Measurements from ENCODE around the gene EHBP1L1. TPM values are rescaled to one million over a fixed set of nuclear protein-coding genes. Genes with fewer than 3 reads are reported as not detected.

Gene EHBP1L1
- total RNA-seq, 1 donor from 2014 or later, result 57.3 TPM

- peak; percentile 2 for ATAC-seq
- intact Hi-C loops (cut with micrococcal nuclease), result no loop called here
- peak; percentile 58 for DNase-seq
Observed at GRCh38 chr11:65639623-65640482, 64.0 kb downstream of the EHBP1L1 start.

DNA sequence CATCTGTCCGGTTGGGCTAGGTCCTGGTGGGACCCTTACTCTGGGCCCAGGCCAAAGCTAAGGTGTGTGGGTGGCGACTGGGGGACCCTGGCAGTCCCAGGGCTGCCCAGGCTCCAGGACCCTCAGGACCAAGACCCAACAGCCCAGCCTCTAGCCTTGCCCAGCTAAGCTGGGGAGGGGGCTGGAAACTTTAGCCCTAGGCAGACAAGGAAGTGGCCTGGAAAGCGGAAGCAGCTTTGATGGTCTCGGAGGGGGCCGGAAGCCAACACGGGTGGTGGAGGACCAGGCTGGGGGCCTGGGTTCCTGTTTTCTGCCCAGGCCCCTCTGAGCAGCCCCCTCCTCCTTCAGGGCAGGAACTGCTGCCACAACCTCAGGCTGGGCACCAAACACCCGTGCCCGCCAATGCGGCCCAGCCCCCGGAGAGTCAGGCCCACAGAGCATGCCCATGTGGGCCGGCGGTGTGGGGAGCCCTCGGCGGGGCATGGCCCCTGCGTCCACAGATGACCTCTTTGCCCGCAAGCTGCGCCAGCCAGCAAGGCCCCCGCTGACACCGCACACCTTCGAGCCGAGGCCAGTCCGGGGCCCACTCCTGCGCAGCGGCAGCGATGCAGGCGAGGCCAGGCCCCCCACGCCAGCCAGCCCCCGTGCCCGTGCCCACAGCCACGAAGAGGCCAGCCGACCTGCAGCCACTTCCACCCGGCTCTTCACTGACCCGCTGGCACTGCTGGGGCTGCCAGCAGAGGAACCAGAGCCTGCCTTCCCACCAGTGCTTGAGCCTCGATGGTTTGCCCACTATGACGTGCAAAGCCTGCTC is 64.8 kb downstream of the EHBP1L1 start:
- DNase-seq, result peak; percentile 68
- intact Hi-C loops (cut with micrococcal nuclease), result no loop called here
- ATAC-seq, result peak; percentile 4

DNA sequence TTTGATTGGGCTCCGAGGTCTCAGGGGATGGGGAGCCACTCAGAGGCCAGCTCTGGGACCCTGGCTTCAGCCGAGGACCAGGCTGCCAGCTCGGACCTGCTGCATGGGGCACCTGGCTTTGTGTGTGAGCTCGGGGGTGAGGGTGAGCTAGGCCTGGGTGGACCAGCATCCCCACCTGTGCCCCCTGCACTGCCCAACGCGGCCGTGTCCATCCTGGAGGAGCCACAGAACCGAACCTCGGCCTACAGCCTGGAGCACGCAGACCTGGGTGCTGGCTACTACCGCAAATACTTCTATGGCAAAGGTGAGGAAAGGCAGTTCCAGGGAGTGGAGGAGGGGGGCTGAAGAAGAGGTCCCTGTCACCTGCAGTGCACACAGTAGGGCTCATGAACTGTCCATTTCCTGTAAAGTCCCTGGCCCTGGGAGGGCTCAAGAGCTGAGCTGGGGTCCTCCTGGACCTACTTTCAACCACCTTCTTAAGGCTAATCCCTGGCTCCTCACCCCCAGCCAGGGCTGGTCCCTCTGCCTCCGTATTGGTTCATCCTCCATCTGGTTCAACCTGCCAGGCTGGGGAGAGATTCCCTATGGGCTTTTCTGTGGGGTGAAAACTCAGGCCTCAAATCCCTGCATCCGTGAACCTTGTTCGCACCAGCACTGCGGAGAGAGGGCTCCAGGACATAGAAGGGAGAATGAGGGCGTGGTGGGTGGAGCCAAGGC is 65.6 kb downstream of the EHBP1L1 start:
- ATAC-seq (no peak), DNase-seq (no peak)
- intact Hi-C loops (cut with micrococcal nuclease), result no loop called here

Small RNAs within 50 kb of the gene (microRNA-seq; reads per million reads assigned to microRNA genes)
- gene MIR4690 (ENCODE audit: borderline number of aligned reads), result not detected

Other genes with a start within 250 kb of the EHBP1L1 start
- gene DPF2, start 242.2 kb upstream of the EHBP1L1 start, total RNA-seq, result 53.9 TPM
- 0.97 TPM for gene TIGD3, start 221.3 kb upstream of the EHBP1L1 start, total RNA-seq
- 4.6 TPM for gene SLC25A45, start 193.4 kb upstream of the EHBP1L1 start, total RNA-seq
- 9.7 TPM for gene FRMD8, start 189.4 kb upstream of the EHBP1L1 start, total RNA-seq
- 508 TPM for gene NEAT1, start 153.3 kb upstream of the EHBP1L1 start, total RNA-seq
- gene MALAT1, start 77.0 kb upstream of the EHBP1L1 start, total RNA-seq, result 7,191 TPM
- gene SCYL1, start 51.0 kb upstream of the EHBP1L1 start, total RNA-seq, result 60.4 TPM
- gene LTBP3, start 17.7 kb upstream of the EHBP1L1 start, total RNA-seq, result 77.5 TPM
- 25.0 TPM for gene ZNRD2, start 5.6 kb upstream of the EHBP1L1 start, total RNA-seq
- gene FAM89B, start 3.5 kb upstream of the EHBP1L1 start, total RNA-seq, result 39.3 TPM
- 0.94 TPM for gene KCNK7, start 19.7 kb downstream of the EHBP1L1 start, total RNA-seq
- gene MAP3K11, start 38.2 kb downstream of the EHBP1L1 start, total RNA-seq, result 39.0 TPM
- gene PCNX3, start 39.7 kb downstream of the EHBP1L1 start, total RNA-seq, result 11.8 TPM
- gene SIPA1, start 62.0 kb downstream of the EHBP1L1 start, total RNA-seq, result 32.0 TPM
- 40.1 TPM for gene RELA, start 86.9 kb downstream of the EHBP1L1 start, total RNA-seq
- gene KAT5, start 136.2 kb downstream of the EHBP1L1 start, total RNA-seq, result 50.1 TPM
- gene RNASEH2C, start 144.7 kb downstream of the EHBP1L1 start, total RNA-seq, result 42.4 TPM
- 6.7 TPM for gene AP5B1, start 204.9 kb downstream of the EHBP1L1 start, total RNA-seq
- gene OVOL1, start 211.0 kb downstream of the EHBP1L1 start, total RNA-seq, result not detected

Measured in left ventricle myocardium superior (tissue), 1 donor.